GM12872 (cell line): Measurements from ENCODE around the gene TENM4.

ENCODE experiments used
- CTCF ChIP-seq: IDR thresholded peaks from 3 replicates; pipeline ENCODE4 v1.5.1; 2011; ENCODE audit warnings: low read depth, mild to moderate bottlenecking, low read length, moderate library complexity; ENCODE audit not compliant: insufficient read depth

The TENM4 gene

DNA sequence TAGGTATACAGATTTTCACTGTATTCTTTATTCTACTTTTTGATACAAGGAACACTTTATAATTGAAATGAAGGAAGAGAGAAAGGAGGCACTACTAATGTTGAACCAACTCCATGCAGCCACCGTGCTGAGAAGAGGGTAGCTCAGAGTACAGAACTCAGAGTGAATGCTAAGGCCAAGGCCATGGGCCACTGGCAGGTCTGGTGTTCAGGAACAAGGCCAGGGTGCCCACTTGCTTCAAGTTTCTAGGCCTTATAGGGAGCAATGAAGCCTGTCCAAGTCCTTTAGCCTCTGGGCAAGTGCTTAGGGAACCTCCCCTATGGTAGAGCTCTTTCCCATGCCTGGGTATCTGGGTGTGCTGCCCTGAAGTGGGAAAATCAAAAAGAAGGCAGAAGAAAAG is 235.0 kb downstream of the TENM4 start:
- TF ChIP-seq CTCF = no peak

GRCh38 chr11:79201677-79202347 is 239.0 kb downstream of the TENM4 start:
- TF ChIP-seq CTCF = no peak

GRCh38 chr11:79200398-79201070 is 240.3 kb downstream of the TENM4 start:
- no peak for TF ChIP-seq CTCF

DNA sequence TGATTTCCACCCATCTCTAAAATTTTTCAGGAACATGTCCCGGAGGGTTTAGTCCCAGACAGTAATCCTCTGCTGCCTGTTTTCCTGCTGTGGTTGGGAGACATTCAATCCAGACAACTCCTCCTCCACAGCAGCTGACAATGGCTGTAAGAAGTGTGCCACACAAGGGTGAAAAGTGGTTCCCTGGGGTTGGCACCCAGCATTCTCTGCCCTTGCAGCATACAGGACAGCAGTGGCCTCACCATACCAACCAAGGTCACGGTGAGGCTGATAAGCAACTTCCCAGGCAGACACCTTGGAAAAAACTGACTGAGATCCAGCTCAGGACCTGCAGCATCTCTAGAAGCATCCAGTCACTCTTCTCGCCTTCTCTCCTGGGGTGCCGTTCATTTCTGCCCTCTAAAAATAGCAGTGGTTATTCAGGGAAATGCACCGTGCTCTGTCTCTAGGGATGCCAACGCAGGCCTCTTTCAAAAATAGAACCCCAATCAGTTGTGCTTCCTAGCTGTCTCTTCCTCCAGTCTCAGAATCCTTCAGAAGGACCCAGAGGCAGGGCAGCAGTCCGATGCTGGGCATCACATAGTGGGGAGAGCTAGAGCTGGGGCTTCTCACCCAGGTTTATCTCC is 241.0 kb downstream of the TENM4 start:
- TF ChIP-seq CTCF = no peak

DNA sequence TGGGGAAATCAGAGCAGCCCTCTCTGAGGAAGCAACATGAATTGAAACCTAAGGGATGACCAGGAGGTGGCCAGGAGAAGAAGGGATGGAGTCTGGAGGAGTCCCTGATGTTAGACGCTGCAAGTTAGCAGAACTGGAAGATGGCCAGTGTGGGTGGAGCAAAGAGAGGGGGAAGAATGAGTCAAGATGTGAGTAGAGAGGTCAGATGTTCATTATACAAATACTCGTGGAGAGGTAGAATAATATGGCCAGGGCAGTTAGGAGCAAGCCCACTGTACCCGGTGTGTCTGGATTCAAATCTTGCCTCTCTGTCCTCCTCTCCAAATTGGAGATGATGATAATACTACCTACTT is 242.0 kb downstream of the TENM4 start:
- TF ChIP-seq CTCF = no peak

- no peak for TF ChIP-seq CTCF
Measured at GRCh38 chr11:79198203-79198897, 242.5 kb downstream of the TENM4 start.

- no peak for TF ChIP-seq CTCF
Measured at GRCh38 chr11:79196950-79197349, 243.9 kb downstream of the TENM4 start.
